H1 (cell line): ENCODE data around the gene UBR3. TPM values are rescaled to one million over a fixed set of nuclear protein-coding genes. Genes with fewer than 3 reads are reported as not detected.

ENCODE experiments used
- KDM4A ChIP-seq: IDR thresholded peaks from one replicate; pipeline ENCODE4 v1.7.1; 2012; ENCODE audit warnings: low read depth, mild to moderate bottlenecking, moderate library complexity, low read length, inconsistent platforms; ENCODE audit not compliant: severe bottlenecking
- KDM5A ChIP-seq: fragments of 200-600 bp; IDR thresholded peaks from 2 replicates; pipeline ENCODE4 v1.7.1; 2012; ENCODE audit warnings: mild to moderate bottlenecking, low read length, inconsistent platforms, mixed read lengths
- POLR2A ChIP-seq, 2 experiments: IDR thresholded peaks; 1 replicate in 1 of 2; 2 replicates in 1 of 2; pipeline ENCODE4 v1.6.1; 2011; ENCODE audit warnings: low read depth in 2 of 2, low read length in 2 of 2, mild to moderate bottlenecking in 2 of 2; ENCODE audit errors: control extremely low read depth in 1 of 2
- POU5F1 ChIP-seq: IDR thresholded peaks from 2 replicates; pipeline ENCODE4 v1.6.1; 2011; ENCODE audit warnings: low read depth, mild to moderate bottlenecking, low read length, moderate library complexity
- SIN3A ChIP-seq, 2 experiments: IDR thresholded peaks in 1 of 2; conservative IDR thresholded peaks in 1 of 2; 2 replicates each; pipeline ENCODE4 v1.6.1; 2011 to 2012; ENCODE audit warnings: low read length in 2 of 2, improper control_type of control experiment in 1 of 2, low read depth in 1 of 2, mild to moderate bottlenecking in 1 of 2
- polyA plus RNA-seq, 7 experiments: library from polyadenylated mRNA; depleted of rRNA in 3 of 7; stranded (reverse) in 5 of 7; unstranded in 2 of 7; fragments of >200 nt in 5 of 7; fragments of 200-250 nt in 2 of 7; gene quantifications; 1 replicate in 5 of 7; 2 replicates in 1 of 7; 4 replicates in 1 of 7; pipeline versions ENCODE4 v1.2.1 to v1.2.3, GENCODE V29; 2011 to 2013; ENCODE audit warnings: missing spikeins in 2 of 7, mixed read lengths in 2 of 7
- total RNA-seq: library from RNA; stranded (reverse); fragmentation: NEBNext Ultra II Directional; extraction: Animal tissue kit (Norgen Biotek cat#: 25700); gene quantifications from 2 replicates; pipeline ENCODE4 v1.2.1, GENCODE V29; 2021
- TF ChIP-seq, protein P1 (sequence below), 3 experiments: IDR thresholded peaks; 1 replicate in 2 of 3; 2 replicates in 1 of 3; pipeline versions ENCODE4 v1.5.1 to v1.6.1; 2011; ENCODE audit warnings: low read length in 3 of 3, mild to moderate bottlenecking in 3 of 3, inconsistent platforms in 2 of 3, low read depth in 1 of 3, moderate library complexity in 1 of 3; ENCODE audit not compliant: insufficient read depth in 1 of 3; ENCODE audit errors: control extremely low read depth in 1 of 3

The UBR3 gene
- total and polyA plus RNA-seq, 2 of the 8 experiments (the other 6 are each of a cell fraction or from before 2014, with no cell fraction given) = 3.7 to 17.7 TPM

DNA sequence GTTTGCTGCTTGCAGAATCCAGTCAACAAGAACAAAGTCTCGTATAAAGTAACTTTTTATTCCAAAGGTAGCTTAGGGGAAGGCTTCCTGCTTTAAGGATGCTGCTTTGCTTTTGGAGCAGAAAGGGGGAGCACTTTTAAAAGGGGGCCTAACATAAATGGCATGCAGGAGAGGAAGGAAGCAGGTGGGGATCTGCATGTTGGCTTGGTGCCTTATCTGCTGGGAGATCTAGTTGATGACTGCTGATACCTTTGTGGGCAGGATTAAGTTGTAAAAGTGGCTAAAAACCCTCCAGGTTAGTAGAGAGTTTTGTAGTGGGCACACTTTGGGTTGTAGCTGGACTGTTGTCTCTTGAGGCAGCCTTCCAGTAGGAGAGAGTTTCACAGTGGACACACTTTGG lies 22.5 kb downstream of the UBR3 start (continued):
- TF ChIP-seq SIN3A (conservative IDR thresholded peaks at IDR 0.05 in 1 of 2, IDR thresholded peaks at IDR 0.05 in 1 of 2; ENCODE audit: low read depth in 1 of 2, low read length in 2 of 2) = no peak
- TF ChIP-seq POLR2A (IDR thresholded peaks at IDR 0.05; ENCODE audit: control extremely low read depth in 1 of 2, low read depth in 2 of 2, low read length in 2 of 2) = no peak
- TF ChIP-seq KDM4A = no peak
- no peak for TF ChIP-seq KDM5A
- TF ChIP-seq, protein P1, sequence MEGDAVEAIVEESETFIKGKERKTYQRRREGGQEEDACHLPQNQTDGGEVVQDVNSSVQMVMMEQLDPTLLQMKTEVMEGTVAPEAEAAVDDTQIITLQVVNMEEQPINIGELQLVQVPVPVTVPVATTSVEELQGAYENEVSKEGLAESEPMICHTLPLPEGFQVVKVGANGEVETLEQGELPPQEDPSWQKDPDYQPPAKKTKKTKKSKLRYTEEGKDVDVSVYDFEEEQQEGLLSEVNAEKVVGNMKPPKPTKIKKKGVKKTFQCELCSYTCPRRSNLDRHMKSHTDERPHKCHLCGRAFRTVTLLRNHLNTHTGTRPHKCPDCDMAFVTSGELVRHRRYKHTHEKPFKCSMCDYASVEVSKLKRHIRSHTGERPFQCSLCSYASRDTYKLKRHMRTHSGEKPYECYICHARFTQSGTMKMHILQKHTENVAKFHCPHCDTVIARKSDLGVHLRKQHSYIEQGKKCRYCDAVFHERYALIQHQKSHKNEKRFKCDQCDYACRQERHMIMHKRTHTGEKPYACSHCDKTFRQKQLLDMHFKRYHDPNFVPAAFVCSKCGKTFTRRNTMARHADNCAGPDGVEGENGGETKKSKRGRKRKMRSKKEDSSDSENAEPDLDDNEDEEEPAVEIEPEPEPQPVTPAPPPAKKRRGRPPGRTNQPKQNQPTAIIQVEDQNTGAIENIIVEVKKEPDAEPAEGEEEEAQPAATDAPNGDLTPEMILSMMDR (IDR thresholded peaks at IDR 0.05; ENCODE audit: control extremely low read depth in 1 of 3, insufficient read depth in 1 of 3, low read depth in 1 of 3, low read length in 3 of 3) = no peak
- no peak for TF ChIP-seq POU5F1
